Transverse colon (tissue), 4 donors: ENCODE measurements around the gene MTG2. TPM values are rescaled to one million over a fixed set of nuclear protein-coding genes. Genes with fewer than 3 reads are reported as not detected.

ENCODE experiments used
- DNase-seq: peaks from one replicate; pipeline ENCODE4 v3.0.0-alpha.2; 2019
- H3K27ac ChIP-seq, 4 donors: fragments of 200-600 bp; sonication (generic); 2 replicates each; pipeline ENCODE4 v1.5.1; 2016 to 2018; ENCODE audit warnings: inconsistent platforms in 4 of 4
- H3K27me3 ChIP-seq: fragments of 200-600 bp; sonication (generic); 2 replicates; pipeline ENCODE4 v1.5.1; 2017; ENCODE audit warnings: inconsistent platforms
- H3K36me3 ChIP-seq, 4 donors: fragments of 200-600 bp; sonication (generic); 2 replicates each; pipeline ENCODE4 v1.5.1; 2017 to 2019; ENCODE audit warnings: inconsistent platforms in 4 of 4
- H3K4me1 ChIP-seq, 4 donors: fragments of 200-600 bp; sonication (generic); 2 replicates each; pipeline ENCODE4 v1.5.1; 2017 to 2020; ENCODE audit warnings: inconsistent platforms in 4 of 4
- H3K4me3 ChIP-seq, 4 donors: fragments of 200-600 bp; sonication (generic); 1 replicate in 1 of 4; 2 replicates in 3 of 4; pipeline versions ENCODE4 v1.5.1 to v1.6.1; 2017 to 2019; ENCODE audit warnings: inconsistent platforms in 4 of 4
- H3K9me3 ChIP-seq, 2 donors: fragments of 200-600 bp; sonication (generic); 2 replicates each; pipeline ENCODE4 v1.5.1; 2017 to 2019; ENCODE audit warnings: inconsistent platforms in 2 of 2
- EP300 ChIP-seq: sonication (generic); formaldehyde crosslinking; IDR thresholded peaks from one replicate; pipeline ENCODE4 v1.6.1; 2017; ENCODE audit warnings: antibody characterized with exemption, low read depth
- POLR2A ChIP-seq: fragments of 450-650 bp; IDR thresholded peaks from one replicate; pipeline ENCODE4 v1.6.1; 2016; ENCODE audit warnings: antibody characterized with exemption, mild to moderate bottlenecking, moderate library complexity
- POLR2AphosphoS5 ChIP-seq, 3 donors: sonication (generic); formaldehyde crosslinking; IDR thresholded peaks; one replicate each; pipeline ENCODE4 v1.6.1; 2016; ENCODE audit warnings: antibody characterized with exemption in 3 of 3
- WGBS, 2 donors: methylation state at CpG; one replicate each; pipeline ENCODE4 v1.1.5; 2018; ENCODE audit warnings: low coverage in 1 of 2; 5-methylcytosine and 5-hydroxymethylcytosine counted together
- in situ Hi-C, 4 donors: fragments of 200-750 bp; cut with MboI; loops; one replicate each; pipeline versions ENCODE4 v1.15.0 to v1.15.1; 2017; ENCODE audit warnings: low sequenced_read_pairs in 3 of 4, low pct_ligation_motif_present in 1 of 4, low pct_unique_long_range_greater_than_20kb in 1 of 4
- intact Hi-C: fragments of 100-400 bp; cut with DNase I; formaldehyde crosslinking; loops from one replicate; pipeline ENCODE4 v1.15.1; 2023; ENCODE audit warnings: low total_unique reads
- total RNA-seq, 4 donors: library from RNA; depleted of rRNA; stranded (reverse); fragments of >200 nt; gene quantifications; one replicate each; pipeline ENCODE4 v1.1.0, GENCODE V29; 2016
- TF ChIP-seq, protein P1 (sequence below), 5 experiments: fragments of 200-600 bp in 3 of 5; fragments of 450-650 bp in 2 of 5; sonication (generic) in 3 of 5; IDR thresholded peaks; 1 replicate in 2 of 5; 2 replicates in 3 of 5; pipeline ENCODE4 v1.5.1; 2016 to 2017; ENCODE audit warnings: antibody characterized with exemption in 5 of 5, inconsistent platforms in 3 of 5, mild to moderate bottlenecking in 2 of 5, moderate library complexity in 1 of 5

MTG2 gene
- total RNA-seq, 4 donors from 2014 or later = 9.8 to 58.0 (median 23.1) TPM

DNA sequence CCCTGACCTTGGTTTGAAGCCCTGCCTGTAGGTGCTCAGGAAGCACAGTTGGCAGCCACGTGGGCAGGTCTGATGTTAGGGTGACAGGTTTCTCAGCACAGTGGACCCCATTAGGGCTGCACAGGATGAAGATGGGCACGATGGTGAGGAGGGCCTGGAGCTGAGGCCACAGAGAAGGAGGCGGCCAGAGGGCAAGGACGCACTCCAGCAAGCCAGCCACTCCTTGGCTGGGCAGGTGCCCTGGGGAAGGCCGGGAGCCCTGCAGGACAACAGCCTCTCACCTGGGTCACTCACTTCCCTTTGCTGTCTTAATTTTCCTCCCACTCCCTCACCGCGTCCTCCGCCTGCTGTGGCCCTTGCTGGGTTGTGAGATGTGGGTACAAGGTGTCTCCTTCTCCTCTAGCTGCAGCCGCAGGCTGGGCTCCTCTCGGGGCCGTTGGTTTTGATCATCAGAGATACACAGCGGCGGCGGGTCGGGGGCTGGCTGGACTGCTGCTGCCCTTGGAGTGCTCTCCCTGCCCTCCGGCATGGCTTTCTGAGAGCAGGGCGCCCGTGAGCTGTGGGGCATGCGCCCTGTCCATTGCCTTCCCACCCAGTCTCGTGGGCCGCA lies 61.2 kb downstream of the MTG2 start:
- no peaks in the 10 kb centered on the region for H3K27me3 ChIP-seq
- in situ Hi-C loops = no loop called here
- DNase-seq = no peak
- no peaks in the 10 kb centered on the region for H3K9me3 ChIP-seq
- no peaks in the 10 kb centered on the region for H3K36me3 ChIP-seq
- intact Hi-C loops = loop anchor here (10.0 kb wide), 1 partner anchor 479 kb away; no protein-coding TSS in a partner anchor
- 87 to 100% methylated on average over 2 to 21 of the region's 21 CpGs for WGBS, 2 donors
- TF ChIP-seq POLR2A = no peak
- TF ChIP-seq POLR2AphosphoS5 (IDR thresholded peaks at IDR 0.05) = no peak
- TF ChIP-seq EP300 = no peak
- TF ChIP-seq, protein P1, sequence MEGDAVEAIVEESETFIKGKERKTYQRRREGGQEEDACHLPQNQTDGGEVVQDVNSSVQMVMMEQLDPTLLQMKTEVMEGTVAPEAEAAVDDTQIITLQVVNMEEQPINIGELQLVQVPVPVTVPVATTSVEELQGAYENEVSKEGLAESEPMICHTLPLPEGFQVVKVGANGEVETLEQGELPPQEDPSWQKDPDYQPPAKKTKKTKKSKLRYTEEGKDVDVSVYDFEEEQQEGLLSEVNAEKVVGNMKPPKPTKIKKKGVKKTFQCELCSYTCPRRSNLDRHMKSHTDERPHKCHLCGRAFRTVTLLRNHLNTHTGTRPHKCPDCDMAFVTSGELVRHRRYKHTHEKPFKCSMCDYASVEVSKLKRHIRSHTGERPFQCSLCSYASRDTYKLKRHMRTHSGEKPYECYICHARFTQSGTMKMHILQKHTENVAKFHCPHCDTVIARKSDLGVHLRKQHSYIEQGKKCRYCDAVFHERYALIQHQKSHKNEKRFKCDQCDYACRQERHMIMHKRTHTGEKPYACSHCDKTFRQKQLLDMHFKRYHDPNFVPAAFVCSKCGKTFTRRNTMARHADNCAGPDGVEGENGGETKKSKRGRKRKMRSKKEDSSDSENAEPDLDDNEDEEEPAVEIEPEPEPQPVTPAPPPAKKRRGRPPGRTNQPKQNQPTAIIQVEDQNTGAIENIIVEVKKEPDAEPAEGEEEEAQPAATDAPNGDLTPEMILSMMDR (IDR thresholded peaks at IDR 0.05) = no peak
- no peak overlapping the region for H3K4me3 ChIP-seq
- no peak overlapping the region for H3K27ac ChIP-seq
- peaks cover 15 to 53% (median 24%) of the 10 kb centered on the region in 4 donors for H3K4me1 ChIP-seq

DNA sequence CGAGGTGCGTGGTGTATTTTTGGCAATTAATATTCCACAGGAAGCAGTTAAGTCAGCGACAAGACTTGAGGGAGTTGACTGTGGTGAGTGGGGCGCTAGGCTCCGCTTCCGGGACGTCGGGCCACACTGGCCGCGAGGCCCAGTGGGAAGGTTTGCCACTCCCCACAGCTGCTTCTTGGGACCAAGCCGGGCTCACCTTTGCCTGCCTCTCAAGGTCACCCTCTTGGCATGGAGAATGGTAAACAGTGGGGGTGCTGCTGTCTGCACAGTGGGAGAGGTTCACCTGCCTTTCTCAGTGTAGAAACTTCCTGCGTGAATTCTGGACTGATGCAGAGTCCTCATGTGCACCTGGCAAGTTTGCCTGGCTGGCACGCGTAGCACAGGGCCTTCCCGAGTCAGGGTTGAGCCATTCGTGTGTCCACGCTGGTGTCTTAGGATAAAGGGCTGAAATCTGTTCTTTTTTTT lies 61.8 kb downstream of the MTG2 start:
- in situ Hi-C loops (no loop called here), intact Hi-C loops (loop anchor here (10.0 kb wide), 1 partner anchor 480 kb away; no protein-coding TSS in a partner anchor)
- no peaks in the 10 kb centered on the region for H3K36me3 ChIP-seq
- DNase-seq = no peak
- H3K4me1 ChIP-seq = peaks cover 9 to 51% (median 19%) of the 10 kb centered on the region in 4 donors
- H3K9me3 ChIP-seq = no peaks in the 10 kb centered on the region
- H3K27me3 ChIP-seq = no peaks in the 10 kb centered on the region
- no peak overlapping the region for H3K4me3 ChIP-seq
- 64 to 74% methylated on average over 11 to 17 of the region's 17 CpGs for WGBS, 2 donors
- no peak overlapping the region for H3K27ac ChIP-seq
- TF ChIP-seq POLR2AphosphoS5 (IDR thresholded peaks at IDR 0.05) (no peak), POLR2A (no peak), EP300 (no peak)
- TF ChIP-seq, protein P1 (IDR thresholded peaks at IDR 0.05) = no peak

DNA sequence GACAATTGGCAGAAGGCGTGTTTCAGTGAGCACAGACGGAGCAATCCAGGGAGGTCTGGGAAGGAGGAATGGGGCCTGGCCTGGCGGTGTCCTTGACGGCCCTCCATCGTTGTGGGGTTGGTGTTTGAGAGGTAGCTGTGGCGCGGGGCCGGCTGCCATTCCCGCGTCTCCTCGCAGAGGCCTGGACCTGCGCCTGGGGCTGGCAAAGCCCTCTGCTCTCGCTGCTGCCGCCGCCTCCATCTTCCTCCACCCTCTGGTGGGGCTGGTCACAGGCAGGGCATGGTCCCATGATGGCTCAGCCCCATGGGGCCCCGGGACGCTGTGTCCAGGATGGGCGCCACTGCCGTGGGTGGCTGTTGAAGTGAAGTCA lies 63.1 kb downstream of the MTG2 start:
- intact Hi-C loops (loop anchor here (10.0 kb wide), 1 partner anchor 481 kb away; no protein-coding TSS in a partner anchor), in situ Hi-C loops (no loop called here)
- Histone ChIP-seq H3K4me1 (peaks cover 0 to 46% (median 11%) of the 10 kb centered on the region in 4 donors), H3K4me3 (no peak overlapping the region), H3K27me3 (no peaks in the 10 kb centered on the region), H3K9me3 (no peaks in the 10 kb centered on the region), H3K36me3 (no peaks in the 10 kb centered on the region), H3K27ac (no peak overlapping the region)
- 86 to 90% methylated on average over 1 to 19 of the region's 19 CpGs for WGBS, 2 donors
- no peak for DNase-seq
- no peak for TF ChIP-seq POLR2AphosphoS5 (IDR thresholded peaks at IDR 0.05)
- TF ChIP-seq EP300 = no peak
- TF ChIP-seq, protein P1 (IDR thresholded peaks at IDR 0.05) = no peak
- TF ChIP-seq POLR2A = no peak

DNA sequence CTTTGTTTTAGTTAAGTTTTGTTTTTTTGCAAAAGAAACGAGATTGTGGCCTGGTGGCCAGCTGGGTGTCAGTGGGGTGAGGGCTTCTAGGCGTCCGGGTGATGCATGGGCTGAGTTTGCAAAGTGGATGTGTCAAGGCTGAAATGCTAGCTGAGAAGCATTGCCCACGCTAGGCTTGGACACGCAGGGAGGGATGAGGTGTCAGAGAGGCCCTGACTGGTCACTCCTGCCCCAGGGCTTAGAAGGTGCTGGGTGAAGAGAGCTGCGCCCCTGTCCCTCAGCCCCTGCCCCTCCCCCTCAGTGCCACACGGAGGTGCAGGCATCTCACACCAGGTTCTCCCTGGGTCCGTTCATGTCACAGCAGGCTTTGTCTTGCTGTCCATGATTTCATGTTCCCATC lies 63.6 kb downstream of the MTG2 start:
- intact Hi-C loops = loop anchor here (10.0 kb wide), 1 partner anchor 482 kb away; no protein-coding TSS in a partner anchor
- Histone ChIP-seq H3K36me3 (no peaks in the 10 kb centered on the region), H3K4me3 (no peak overlapping the region), H3K4me1 (peaks cover 0 to 41% (median 7%) of the 10 kb centered on the region in 4 donors), H3K27me3 (no peaks in the 10 kb centered on the region), H3K9me3 (no peaks in the 10 kb centered on the region), H3K27ac (no peak overlapping the region)
- DNase-seq = no peak
- TF ChIP-seq POLR2AphosphoS5 (IDR thresholded peaks at IDR 0.05) (no peak), EP300 (no peak)
- TF ChIP-seq, protein P1 (IDR thresholded peaks at IDR 0.05) = no peak
- 83 to 85% methylated on average over 4 to 8 of the region's 8 CpGs for whole genome bisulfite sequencing, 2 donors
- in situ Hi-C loops = no loop called here
